Body of pancreas (tissue), 4 donors: ENCODE data around the gene REG4. TPM values are rescaled to one million over a fixed set of nuclear protein-coding genes. Genes with fewer than 3 reads are reported as not detected.

Source experiments
- ATAC-seq: fragments of 150-250 bp; one replicate; pipeline ENCODE4 v1.9.1; 2016
- DNase-seq, 4 donors: peaks; one replicate each; pipeline ENCODE4 v3.0.0-alpha.2; 2019
- H3K27ac ChIP-seq, 4 donors: fragments of 200-600 bp; sonication (generic); 1 replicate in 3 of 4; 2 replicates in 1 of 4; pipeline versions ENCODE4 v1.5.1 to v1.6.1; 2016 to 2019; ENCODE audit warnings: mild to moderate bottlenecking in 1 of 4, mixed read lengths in 1 of 4, moderate library complexity in 1 of 4
- H3K27me3 ChIP-seq, 2 donors: fragments of 200-600 bp; sonication (generic); one replicate each; pipeline ENCODE4 v1.6.0; 2016; ENCODE audit warnings: mild to moderate bottlenecking in 1 of 2
- H3K36me3 ChIP-seq, 2 donors: fragments of 200-600 bp; sonication (generic); replicated peaks in 1 of 2; 2 replicates each; pipeline ENCODE4 v1.5.1; 2016; ENCODE audit warnings: low read depth in 2 of 2; ENCODE audit not compliant: insufficient read depth in 1 of 2
- H3K4me1 ChIP-seq: fragments of 200-600 bp; sonication (generic); one replicate; pipeline ENCODE4 v1.6.0; 2016
- H3K4me3 ChIP-seq, 2 donors: fragments of 200-600 bp; sonication (generic); 1 replicate in 1 of 2; 2 replicates in 1 of 2; pipeline ENCODE4 v1.5.1; 2016 to 2019
- H3K9me3 ChIP-seq, 3 donors: fragments of 200-600 bp; sonication (generic); 1 replicate in 2 of 3; 2 replicates in 1 of 3; pipeline ENCODE4 v1.5.1; 2016
- POLR2A ChIP-seq, 3 donors: fragments of 450-650 bp; IDR thresholded peaks; one replicate each; pipeline ENCODE4 v1.6.1; 2016; ENCODE audit warnings: antibody characterized with exemption in 3 of 3, mild to moderate bottlenecking in 2 of 3
- WGBS, 2 donors: methylation state at CpG; one replicate each; pipeline ENCODE4 v1.1.5; 2017; 5-methylcytosine and 5-hydroxymethylcytosine counted together
- intact Hi-C: fragments of 100-400 bp; cut with DNase I; formaldehyde crosslinking; loops from one replicate; pipeline ENCODE4 v1.15.1; 2023
- total RNA-seq, 2 donors: library from RNA; depleted of rRNA; stranded (reverse); fragments of >200 nt; gene quantifications; one replicate each; pipeline ENCODE4 v1.1.0, GENCODE V29; 2016
- TF ChIP-seq, protein P1 (sequence below), 7 experiments: fragments of 450-650 bp in 4 of 7; fragments of 200-600 bp in 3 of 7; sonication (generic) in 3 of 7; IDR thresholded peaks; one replicate each; pipeline ENCODE4 v1.5.1; 2016 to 2019; ENCODE audit warnings: antibody characterized with exemption in 7 of 7

REG4 gene
- total RNA-seq, 2 donors from 2014 or later = 9.2 to 30.9 TPM

- peaks cover 48% of the 10 kb centered on the region for H3K4me1 ChIP-seq
- intact Hi-C loops = no loop called here
- TF ChIP-seq, protein P1, sequence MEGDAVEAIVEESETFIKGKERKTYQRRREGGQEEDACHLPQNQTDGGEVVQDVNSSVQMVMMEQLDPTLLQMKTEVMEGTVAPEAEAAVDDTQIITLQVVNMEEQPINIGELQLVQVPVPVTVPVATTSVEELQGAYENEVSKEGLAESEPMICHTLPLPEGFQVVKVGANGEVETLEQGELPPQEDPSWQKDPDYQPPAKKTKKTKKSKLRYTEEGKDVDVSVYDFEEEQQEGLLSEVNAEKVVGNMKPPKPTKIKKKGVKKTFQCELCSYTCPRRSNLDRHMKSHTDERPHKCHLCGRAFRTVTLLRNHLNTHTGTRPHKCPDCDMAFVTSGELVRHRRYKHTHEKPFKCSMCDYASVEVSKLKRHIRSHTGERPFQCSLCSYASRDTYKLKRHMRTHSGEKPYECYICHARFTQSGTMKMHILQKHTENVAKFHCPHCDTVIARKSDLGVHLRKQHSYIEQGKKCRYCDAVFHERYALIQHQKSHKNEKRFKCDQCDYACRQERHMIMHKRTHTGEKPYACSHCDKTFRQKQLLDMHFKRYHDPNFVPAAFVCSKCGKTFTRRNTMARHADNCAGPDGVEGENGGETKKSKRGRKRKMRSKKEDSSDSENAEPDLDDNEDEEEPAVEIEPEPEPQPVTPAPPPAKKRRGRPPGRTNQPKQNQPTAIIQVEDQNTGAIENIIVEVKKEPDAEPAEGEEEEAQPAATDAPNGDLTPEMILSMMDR (IDR thresholded peaks at IDR 0.05) = no peak
- no peak for TF ChIP-seq POLR2A (IDR thresholded peaks at IDR 0.05)
- WGBS, 2 donors = 94 to 95% methylated on average over 2 of the region's 2 CpGs
- DNase-seq = no peak
- no peak for ATAC-seq
- H3K4me3 ChIP-seq = no peak overlapping the region
- no peaks in the 10 kb centered on the region for H3K27me3 ChIP-seq
- no peaks in the 10 kb centered on the region for H3K9me3 ChIP-seq
- no peaks in the 10 kb centered on the region for H3K36me3 ChIP-seq
- no peak overlapping the region for H3K27ac ChIP-seq
Measured at GRCh38 chr1:119772298-119772697, 39.0 kb downstream of the REG4 start.

DNA sequence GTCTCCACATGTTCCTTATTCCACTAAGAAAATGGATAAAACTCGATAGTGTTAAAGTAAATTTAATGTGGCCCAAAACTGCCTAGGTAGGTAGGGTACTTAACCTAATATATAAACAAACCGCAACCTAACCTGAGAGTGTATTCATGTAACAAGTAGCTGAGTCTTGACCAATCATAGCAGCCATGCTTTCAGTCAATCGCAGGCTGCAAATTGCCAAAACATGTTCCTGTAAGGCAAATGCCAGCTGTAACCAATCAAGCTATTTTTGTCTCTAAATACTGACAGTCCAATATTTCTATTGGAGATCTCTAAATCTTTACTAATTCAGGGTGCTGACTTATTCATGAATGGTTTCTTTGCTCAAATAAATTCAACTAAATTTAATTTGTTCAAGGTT is 39.5 kb downstream of the REG4 start:
- DNase-seq (no peak), ATAC-seq (no peak)
- H3K27me3 ChIP-seq = no peaks in the 10 kb centered on the region
- WGBS, 2 donors = 75 to 76% methylated on average over 3 of the region's 3 CpGs
- no peaks in the 10 kb centered on the region for H3K9me3 ChIP-seq
- peaks cover 52% of the 10 kb centered on the region for H3K4me1 ChIP-seq
- no peak overlapping the region for H3K27ac ChIP-seq
- H3K36me3 ChIP-seq = no peaks in the 10 kb centered on the region
- no peak overlapping the region for H3K4me3 ChIP-seq
- intact Hi-C loops = no loop called here
- no peak for TF ChIP-seq POLR2A (IDR thresholded peaks at IDR 0.05)
- TF ChIP-seq, protein P1 (IDR thresholded peaks at IDR 0.05) = no peak

DNA sequence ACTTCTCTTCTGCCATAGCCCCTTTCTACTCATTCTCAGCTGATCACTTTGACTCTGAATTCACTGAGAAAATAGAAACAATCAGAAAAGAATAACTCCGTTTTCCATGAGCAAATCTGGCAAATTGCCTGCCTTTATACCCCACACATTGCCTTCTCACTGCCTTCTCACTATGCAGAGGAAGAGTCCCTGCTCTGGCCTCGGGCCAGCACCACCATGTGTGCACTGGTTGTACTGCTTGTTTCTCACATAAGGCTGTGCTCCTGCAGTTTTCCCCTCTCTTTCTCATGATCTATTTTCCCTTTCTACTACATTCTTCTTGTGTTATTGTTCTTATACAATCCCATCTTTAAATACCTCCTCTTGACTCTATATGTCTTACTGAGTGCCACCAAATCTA is 40.2 kb downstream of the REG4 start:
- Histone ChIP-seq H3K4me1 (peaks cover 59% of the 10 kb centered on the region), H3K27ac (no peak overlapping the region), H3K9me3 (no peaks in the 10 kb centered on the region), H3K27me3 (no peaks in the 10 kb centered on the region), H3K36me3 (no peaks in the 10 kb centered on the region), H3K4me3 (no peak overlapping the region)
- intact Hi-C loops = no loop called here
- 26 to 49% methylated on average over 2 of the region's 2 CpGs for WGBS, 2 donors
- TF ChIP-seq, protein P1 (IDR thresholded peaks at IDR 0.05) = no peak
- TF ChIP-seq POLR2A (IDR thresholded peaks at IDR 0.05) = no peak
- DNase-seq (peak in 2 of 4 donors; percentile 44 to 59), ATAC-seq (no peak)

DNA sequence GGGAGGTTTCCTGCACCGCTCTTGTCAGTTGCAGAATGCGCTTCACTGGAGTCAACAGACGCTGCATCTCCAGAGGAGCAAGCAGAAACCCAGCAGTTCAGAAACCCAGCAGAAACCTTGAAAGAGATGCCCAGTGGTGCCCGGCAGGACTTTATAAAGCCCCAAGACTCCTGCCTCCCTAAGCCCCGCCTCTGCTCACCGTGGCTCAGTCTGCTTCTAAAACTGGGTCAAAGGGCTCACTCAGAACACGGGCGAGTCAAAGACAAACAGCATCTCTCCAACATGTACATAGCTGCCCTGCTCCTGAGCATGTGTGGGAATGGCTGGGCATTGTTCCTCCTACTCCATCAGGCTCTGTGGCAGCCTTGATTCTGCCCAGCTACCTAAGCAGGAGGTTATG is 42.5 kb downstream of the REG4 start, which contains the start of gene HMGCS2:
Gene HMGCS2 (minus strand): TSS at position 128 of the 400 bp plus-strand sequence. CDS start 61 bp downstream, at position 67.
- intact Hi-C loops = no loop called here
- peak; percentile 34 to 65 (median 50) for DNase-seq
- peak; percentile 70 for ATAC-seq

DNA sequence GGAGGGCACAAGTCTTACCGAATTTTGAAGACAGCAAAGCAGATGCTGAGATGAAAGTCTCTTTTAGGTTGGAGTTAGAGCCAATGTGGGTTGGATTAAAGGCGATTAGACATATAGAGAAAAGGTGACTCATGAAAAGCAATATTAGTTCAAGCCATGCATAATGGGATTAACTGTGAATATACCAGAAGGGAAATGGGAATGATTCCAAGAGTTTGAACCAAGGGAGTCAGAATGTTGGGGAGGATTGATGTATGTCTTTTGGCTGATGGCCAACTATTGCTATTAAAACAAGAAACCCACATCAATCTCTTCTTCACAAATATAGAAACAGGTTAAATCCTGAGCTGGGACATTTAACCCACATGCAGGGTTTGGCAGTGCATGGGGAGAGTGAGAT is 43.8 kb downstream of the REG4 start:
- Histone ChIP-seq H3K27me3 (no peaks in the 10 kb centered on the region), H3K4me3 (no peak overlapping the region), H3K27ac (no peak overlapping the region), H3K9me3 (no peaks in the 10 kb centered on the region), H3K36me3 (no peaks in the 10 kb centered on the region), H3K4me1 (peaks cover 33% of the 10 kb centered on the region)
- no peak for TF ChIP-seq POLR2A (IDR thresholded peaks at IDR 0.05)
- TF ChIP-seq, protein P1 (IDR thresholded peaks at IDR 0.05) = no peak
- ATAC-seq = no peak
- DNase-seq = no peak
- intact Hi-C loops = no loop called here
- WGBS, 2 donors = 50 to 64% methylated on average over 2 of the region's 2 CpGs

More for the DNA sequence above, 42.5 kb downstream of the REG4 start, which contains the start of gene HMGCS2:
- Histone ChIP-seq H3K9me3 (no peaks in the 10 kb centered on the region), H3K4me1 (peaks cover 44% of the 10 kb centered on the region), H3K36me3 (no peaks in the 10 kb centered on the region), H3K4me3 (no peak within 1 kb of the TSS), H3K27ac (no peak within 1 kb of the TSS), H3K27me3 (no peaks in the 10 kb centered on the region)
- 0 to 51% methylated on average over 1 to 8 of the region's 8 CpGs for WGBS, 2 donors
- TF ChIP-seq POLR2A (IDR thresholded peaks at IDR 0.05) = no peak
- TF ChIP-seq, protein P1 (IDR thresholded peaks at IDR 0.05) = no peak
